ENCODE data around the gene TEX53.

- TF ChIP-seq POLR2A (IDR thresholded peaks at IDR 0.05) = no peak
- TF ChIP-seq CTCF (IDR thresholded peaks at IDR 0.05 in 4 of 5, conservative IDR thresholded peaks at IDR 0.05 in 1 of 5) = no peak
Observed at GRCh38 chr9:114682846-114683245, 25.2 kb upstream of the TEX53 start.
